ENCODE results near the gene ITGA11. TPM values are rescaled to one million over a fixed set of nuclear protein-coding genes. Genes with fewer than 3 reads are reported as not detected.
A peak's percentile ranks its signal among the peaks of the same experiment; 100 is the strongest.

Gene ITGA11
- polyA plus RNA-seq, 6 donors from 2014 or later = 0.04 TPM; not detected in 5

- H3K4me3 Mint-ChIP-seq = no peak overlapping the region
- H3K9me3 Mint-ChIP-seq = no peaks in the 10 kb centered on the region
- H3K36me3 Mint-ChIP-seq = no peaks in the 10 kb centered on the region
- no peaks in the 10 kb centered on the region for H3K4me1 Mint-ChIP-seq
- DNase-seq (no peak), ATAC-seq (ENCODE audit: low read depth in 2 of 2) (no peak)
- no peak overlapping the region for H3K27ac Mint-ChIP-seq
- peaks cover 44 to 70% (median 51%) of the 10 kb centered on the region in 3 donors for H3K27me3 Mint-ChIP-seq
Observed at GRCh38 chr15:68442041-68442440, 10.1 kb upstream of the ITGA11 start.

DNA sequence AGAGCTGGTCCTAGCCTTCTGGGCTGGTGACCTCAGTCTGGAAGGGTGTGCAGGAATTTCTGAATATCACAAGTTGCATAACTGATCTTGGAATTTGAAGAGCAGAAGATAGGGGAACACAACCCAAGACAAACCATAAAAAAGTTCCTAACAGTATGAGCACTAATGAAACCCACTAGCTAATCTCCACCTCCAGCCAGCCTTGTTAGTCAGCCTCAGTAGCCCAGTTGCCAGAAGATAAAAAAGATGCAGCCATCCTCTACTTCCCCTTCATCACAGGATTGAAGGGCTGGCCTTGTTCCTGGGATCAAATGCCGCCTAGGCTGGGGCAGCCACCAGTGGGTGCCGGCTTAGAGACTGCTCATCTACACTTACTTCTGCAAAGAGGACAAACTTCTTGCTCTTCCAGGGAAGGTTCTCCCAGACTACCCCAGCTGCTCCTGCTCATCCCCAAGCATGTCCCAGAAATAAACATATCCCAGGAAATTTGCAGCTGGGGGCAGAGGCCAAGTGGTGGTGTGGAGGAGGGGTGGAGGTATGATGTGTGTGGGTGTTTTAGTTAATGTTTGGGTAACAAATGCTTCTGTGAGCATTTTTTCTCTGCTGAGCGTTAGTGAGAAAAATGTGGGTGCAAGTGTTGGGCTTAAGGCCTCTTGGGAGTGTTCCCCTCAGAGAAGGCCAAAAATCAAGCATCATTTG, 9.2 kb upstream of the ITGA11 start:
- Mint-ChIP-seq H3K27ac (no peak overlapping the region), H3K4me3 (no peak overlapping the region), H3K36me3 (no peaks in the 10 kb centered on the region), H3K4me1 (no peaks in the 10 kb centered on the region), H3K27me3 (peaks cover 46 to 69% (median 52%) of the 10 kb centered on the region in 3 donors), H3K9me3 (no peaks in the 10 kb centered on the region)
- ATAC-seq (ENCODE audit: low read depth in 2 of 2) (no peak), DNase-seq (no peak)

DNA sequence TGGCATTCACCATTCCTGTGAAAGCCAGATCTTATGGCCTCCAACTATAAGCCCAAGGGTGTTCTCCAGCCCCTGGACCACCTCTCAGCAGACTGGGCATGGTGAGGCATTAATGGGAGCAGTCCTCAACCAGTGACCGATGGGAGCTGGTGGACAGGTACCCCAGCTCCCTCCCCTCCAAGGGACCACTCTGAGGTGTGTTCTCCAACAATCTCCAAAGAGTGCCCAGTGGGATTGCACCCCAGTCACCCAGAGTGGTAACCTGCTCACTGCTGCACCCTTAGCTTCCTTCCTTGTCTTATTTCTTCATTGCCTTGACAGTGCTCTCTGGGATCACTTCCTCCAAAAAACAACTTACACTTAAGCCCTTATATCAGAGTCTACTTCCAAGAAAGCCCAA, 8.2 kb upstream of the ITGA11 start:
- DNase-seq (no peak), ATAC-seq (ENCODE audit: low read depth in 2 of 2) (no peak)
- Mint-ChIP-seq H3K36me3 (no peaks in the 10 kb centered on the region), H3K27ac (no peak overlapping the region), H3K4me3 (no peak overlapping the region), H3K4me1 (no peaks in the 10 kb centered on the region), H3K27me3 (peaks cover 48 to 68% (median 48%) of the 10 kb centered on the region in 3 donors), H3K9me3 (no peaks in the 10 kb centered on the region)

DNA sequence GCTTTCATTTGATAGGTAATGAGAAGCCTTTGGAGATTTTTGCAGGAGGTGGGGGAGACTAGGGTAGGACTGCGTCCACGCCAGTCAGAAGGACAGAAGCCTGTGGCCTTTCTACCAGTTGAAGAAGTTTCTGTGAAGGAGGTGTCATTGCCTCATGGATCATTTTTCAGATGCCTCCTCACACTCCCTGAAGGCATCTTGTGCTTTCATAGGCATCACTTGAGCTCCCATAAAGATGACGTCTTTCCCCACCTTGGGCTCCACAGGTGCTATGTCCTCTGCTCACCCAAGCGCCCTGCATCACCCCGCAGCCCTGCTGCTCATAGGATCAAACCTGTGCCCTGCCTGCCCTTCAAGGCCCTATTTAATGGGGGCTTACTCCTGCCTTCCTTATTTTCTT, 7.5 kb upstream of the ITGA11 start:
- no peak for DNase-seq
- Mint-ChIP-seq H3K36me3 (no peaks in the 10 kb centered on the region), H3K27ac (no peak overlapping the region), H3K4me1 (no peaks in the 10 kb centered on the region), H3K4me3 (no peak overlapping the region), H3K27me3 (peaks cover 45 to 71% (median 54%) of the 10 kb centered on the region in 3 donors), H3K9me3 (no peaks in the 10 kb centered on the region)
- no peak for ATAC-seq (ENCODE audit: low read depth in 2 of 2)

DNA sequence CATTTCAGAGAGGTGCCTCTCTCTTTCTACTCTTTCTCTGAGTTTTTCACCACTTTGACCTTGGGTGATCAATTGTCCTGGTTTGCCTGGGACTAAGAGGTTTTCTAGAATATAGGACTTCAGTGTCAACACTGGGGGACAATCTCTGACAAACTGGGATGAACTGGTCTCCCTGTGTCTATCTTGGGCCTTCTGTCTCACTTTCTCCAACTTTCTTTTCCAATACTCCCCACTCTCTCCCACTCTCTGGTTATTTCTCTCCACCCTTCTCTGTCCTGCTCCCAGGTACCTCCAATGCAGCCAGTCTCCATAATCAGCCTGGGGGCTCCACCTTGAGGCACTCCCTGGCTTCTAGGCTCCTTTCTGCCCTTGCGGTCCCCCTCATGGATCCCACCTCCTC, 4.7 kb upstream of the ITGA11 start:
- no peaks in the 10 kb centered on the region for H3K9me3 Mint-ChIP-seq
- peaks cover 52 to 74% (median 60%) of the 10 kb centered on the region in 3 donors for H3K27me3 Mint-ChIP-seq
- ATAC-seq (ENCODE audit: low read depth in 2 of 2) = no peak
- H3K4me1 Mint-ChIP-seq = peaks cover 0 to 7% (median 6%) of the 10 kb centered on the region in 3 donors
- DNase-seq = no peak
- no peak overlapping the region for H3K27ac Mint-ChIP-seq
- H3K36me3 Mint-ChIP-seq = no peaks in the 10 kb centered on the region
- H3K4me3 Mint-ChIP-seq = peak overlapping the region in 1 of 8 donors; percentile 3

DNA sequence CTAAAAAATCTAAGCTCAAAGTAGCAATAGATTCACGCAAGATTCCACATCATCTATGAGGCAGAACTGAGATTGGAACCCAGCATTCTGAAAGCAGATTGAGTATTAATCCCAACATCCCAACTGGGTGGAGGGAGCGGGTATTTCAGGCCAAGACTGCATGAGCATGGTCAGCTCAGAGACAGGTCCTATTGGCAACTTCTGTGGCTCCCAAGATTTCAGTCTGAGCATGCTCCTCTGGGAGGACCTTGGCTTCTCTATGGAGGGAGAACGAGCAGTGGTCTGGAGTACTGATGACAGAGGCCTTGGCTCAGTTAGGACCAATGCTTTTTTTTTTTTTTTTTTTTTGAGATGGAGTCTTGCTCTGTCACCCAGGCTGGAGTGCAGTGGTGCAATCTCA, 4.0 kb upstream of the ITGA11 start:
- Mint-ChIP-seq H3K36me3 (no peaks in the 10 kb centered on the region), H3K9me3 (no peaks in the 10 kb centered on the region), H3K27me3 (peaks cover 52 to 74% (median 60%) of the 10 kb centered on the region in 3 donors), H3K4me1 (peaks cover 0 to 7% (median 6%) of the 10 kb centered on the region in 3 donors), H3K27ac (no peak overlapping the region), H3K4me3 (no peak overlapping the region)
- ATAC-seq (ENCODE audit: low read depth in 2 of 2) = no peak
- no peak for DNase-seq

GRCh38 chr15:68434021-68434420, 2.1 kb upstream of the ITGA11 start:
- Mint-ChIP-seq H3K27ac (no peak overlapping the region), H3K27me3 (peaks cover 56 to 77% (median 57%) of the 10 kb centered on the region in 3 donors)

GRCh38 chr15:68433551-68433950, 1.6 kb upstream of the ITGA11 start:
- Mint-ChIP-seq H3K4me3 (no peak overlapping the region), H3K9me3 (no peaks in the 10 kb centered on the region), H3K36me3 (no peaks in the 10 kb centered on the region), H3K27ac (no peak overlapping the region), H3K4me1 (peaks cover 0 to 7% (median 6%) of the 10 kb centered on the region in 3 donors), H3K27me3 (peaks cover 56 to 76% (median 57%) of the 10 kb centered on the region in 3 donors)
- DNase-seq (no peak), ATAC-seq (ENCODE audit: low read depth in 2 of 2) (no peak)

More at GRCh38 chr15:68434021-68434420, 2.1 kb upstream of the ITGA11 start:
- Mint-ChIP-seq H3K36me3 (no peaks in the 10 kb centered on the region), H3K9me3 (no peaks in the 10 kb centered on the region), H3K4me3 (no peak overlapping the region), H3K4me1 (peaks cover 0 to 7% (median 6%) of the 10 kb centered on the region in 3 donors)
- no peak for ATAC-seq (ENCODE audit: low read depth in 2 of 2)
- no peak for DNase-seq

DNA sequence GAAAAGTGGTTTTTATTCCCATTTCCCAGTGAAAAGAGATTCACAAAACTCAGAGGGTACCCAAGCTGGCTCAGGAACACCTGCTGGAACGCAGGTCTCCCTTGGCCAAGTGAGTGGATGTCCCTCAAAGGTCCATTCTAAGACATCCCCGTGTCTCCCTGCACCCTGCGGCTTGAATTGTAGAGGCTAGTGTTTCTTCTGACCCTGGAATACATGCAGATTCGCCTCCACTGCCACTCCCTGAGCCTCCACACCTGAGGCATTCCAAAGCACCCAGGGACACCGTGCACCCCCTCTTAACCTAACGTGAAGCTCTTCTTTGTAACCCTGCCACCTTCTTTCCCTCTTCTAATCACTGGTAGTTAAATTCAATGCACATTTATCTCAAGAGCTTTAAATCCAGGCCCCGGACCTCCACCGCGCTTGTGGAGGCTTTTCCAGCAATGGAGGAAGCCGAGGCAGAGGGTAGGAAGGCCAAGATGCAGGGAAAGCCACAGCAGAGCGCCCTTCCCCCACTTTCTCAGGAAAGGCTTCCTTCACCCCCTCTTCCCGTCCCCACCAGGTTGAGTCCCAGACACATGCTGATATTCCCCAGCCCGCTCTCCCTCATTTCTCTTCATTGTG, 590 bp upstream of the ITGA11 start:
- Mint-ChIP-seq H3K4me1 (peaks cover 0 to 7% (median 6%) of the 10 kb centered on the region in 3 donors), H3K36me3 (no peaks in the 10 kb centered on the region), H3K9me3 (no peaks in the 10 kb centered on the region), H3K4me3 (peak overlapping the region in 6 of 8 donors; percentile 24 to 74 (median 42)), H3K27ac (peak overlapping the region in 1 of 6 donors; percentile 61), H3K27me3 (peaks cover 47 to 76% (median 53%) of the 10 kb centered on the region in 3 donors)
- ATAC-seq (ENCODE audit: low read depth in 2 of 2) (no peak), DNase-seq (no peak)

DNA sequence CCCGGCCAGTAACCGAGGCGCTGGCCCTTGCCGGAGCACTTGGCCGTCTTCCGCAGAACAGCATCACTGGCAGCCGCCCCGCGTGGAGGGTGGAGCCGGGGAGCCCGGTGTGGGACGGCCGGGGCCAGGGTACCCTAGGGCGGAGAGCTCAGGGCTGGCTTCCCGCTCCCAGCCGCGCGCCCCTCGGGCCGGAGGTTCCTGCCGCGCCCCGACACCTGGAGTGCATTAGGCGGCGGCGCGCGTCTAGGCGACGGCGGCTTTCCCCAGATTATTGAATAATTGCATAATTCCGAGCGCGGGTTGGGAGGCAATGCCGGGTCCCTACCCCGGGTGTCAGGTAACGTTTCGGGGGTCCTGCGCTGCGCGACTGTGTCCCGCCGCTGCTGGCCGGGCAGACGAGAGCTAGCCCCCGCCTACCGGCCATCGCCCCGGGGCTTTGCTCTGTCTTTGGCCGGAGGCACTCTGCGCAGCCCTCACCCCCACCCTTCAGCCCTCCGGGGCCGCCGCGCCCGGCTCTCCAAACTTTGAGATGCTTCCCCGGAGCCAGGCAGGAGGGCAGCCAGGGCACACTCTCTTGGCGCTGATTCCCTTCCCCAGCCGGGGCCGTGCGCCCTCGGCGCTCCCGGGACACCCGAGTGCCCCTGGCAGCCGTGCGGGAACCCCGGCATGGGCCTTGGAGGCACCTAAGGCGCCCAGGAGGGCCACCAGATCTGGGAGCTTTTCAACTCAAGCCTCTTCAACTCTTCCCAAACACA, 749 bp downstream of the ITGA11 start:
- ATAC-seq (ENCODE audit: low read depth in 2 of 2) (no peak), DNase-seq (no peak)
- H3K9me3 Mint-ChIP-seq = no peaks in the 10 kb centered on the region
- peaks cover 0 to 11% (median 6%) of the 10 kb centered on the region in 3 donors for H3K4me1 Mint-ChIP-seq
- H3K4me3 Mint-ChIP-seq = peak overlapping the region in 1 of 8 donors; percentile 61
- H3K27me3 Mint-ChIP-seq = peaks cover 38 to 68% (median 47%) of the 10 kb centered on the region in 3 donors
- no peak overlapping the region for H3K27ac Mint-ChIP-seq
- H3K36me3 Mint-ChIP-seq = no peaks in the 10 kb centered on the region

GRCh38 chr15:68430471-68431036, 1.4 kb downstream of the ITGA11 start:
- Mint-ChIP-seq H3K4me1 (peaks cover 0 to 11% (median 6%) of the 10 kb centered on the region in 3 donors), H3K4me3 (peak overlapping the region in 1 of 8 donors; percentile 29), H3K27ac (no peak overlapping the region), H3K27me3 (peaks cover 33 to 63% (median 43%) of the 10 kb centered on the region in 3 donors), H3K9me3 (no peaks in the 10 kb centered on the region), H3K36me3 (no peaks in the 10 kb centered on the region)
- DNase-seq (no peak), ATAC-seq (ENCODE audit: low read depth in 2 of 2) (no peak)

- Mint-ChIP-seq H3K4me3 (no peak overlapping the region), H3K36me3 (no peaks in the 10 kb centered on the region), H3K4me1 (peaks cover 0 to 11% (median 6%) of the 10 kb centered on the region in 3 donors), H3K27me3 (peaks cover 28 to 57% (median 40%) of the 10 kb centered on the region in 3 donors), H3K27ac (no peak overlapping the region), H3K9me3 (no peaks in the 10 kb centered on the region)
- DNase-seq = no peak
- no peak for ATAC-seq (ENCODE audit: low read depth in 2 of 2)
Observed at GRCh38 chr15:68429691-68430470, 2.1 kb downstream of the ITGA11 start.
